Stomach (tissue), 4 donors: Measurements from ENCODE around the gene PAH.

Experiments used
- POLR2A ChIP-seq, 4 donors: fragments of 450-650 bp; IDR thresholded peaks; one replicate each; pipeline ENCODE4 v1.6.1; 2016; ENCODE audit warnings: antibody characterized with exemption in 4 of 4, control low read depth in 2 of 4, mild to moderate bottlenecking in 1 of 4, moderate library complexity in 1 of 4
- TF ChIP-seq, protein P1 (sequence below), 7 experiments: fragments of 450-650 bp in 4 of 7; fragments of 200-600 bp in 3 of 7; sonication (generic) in 3 of 7; IDR thresholded peaks; one replicate each; pipeline ENCODE4 v1.5.1; 2016 to 2019; ENCODE audit warnings: antibody characterized with exemption in 7 of 7, control low read depth in 2 of 7, mild to moderate bottlenecking in 1 of 7

DNA sequence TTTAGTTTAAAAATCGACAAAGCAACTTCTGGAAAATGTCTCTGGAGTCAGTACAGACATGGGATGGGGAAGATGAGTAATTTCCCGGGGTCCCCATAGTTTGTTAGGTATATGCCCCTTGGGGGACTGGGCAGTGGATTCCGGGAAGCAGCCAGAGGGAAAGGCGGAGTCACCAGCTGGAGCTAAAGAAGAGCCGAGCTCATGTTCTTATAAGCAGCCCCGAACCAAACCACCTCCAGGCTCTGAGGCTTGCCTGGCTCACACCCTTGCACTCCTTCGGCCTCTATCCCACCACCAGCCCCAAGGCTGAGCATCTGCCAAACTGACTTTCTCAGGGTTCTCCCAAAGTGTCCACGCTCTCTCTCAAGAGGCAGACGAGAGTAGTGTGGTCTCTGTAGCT, 117.8 kb downstream of the PAH start:
- no peak for TF ChIP-seq POLR2A (IDR thresholded peaks at IDR 0.05)
- TF ChIP-seq, protein P1, sequence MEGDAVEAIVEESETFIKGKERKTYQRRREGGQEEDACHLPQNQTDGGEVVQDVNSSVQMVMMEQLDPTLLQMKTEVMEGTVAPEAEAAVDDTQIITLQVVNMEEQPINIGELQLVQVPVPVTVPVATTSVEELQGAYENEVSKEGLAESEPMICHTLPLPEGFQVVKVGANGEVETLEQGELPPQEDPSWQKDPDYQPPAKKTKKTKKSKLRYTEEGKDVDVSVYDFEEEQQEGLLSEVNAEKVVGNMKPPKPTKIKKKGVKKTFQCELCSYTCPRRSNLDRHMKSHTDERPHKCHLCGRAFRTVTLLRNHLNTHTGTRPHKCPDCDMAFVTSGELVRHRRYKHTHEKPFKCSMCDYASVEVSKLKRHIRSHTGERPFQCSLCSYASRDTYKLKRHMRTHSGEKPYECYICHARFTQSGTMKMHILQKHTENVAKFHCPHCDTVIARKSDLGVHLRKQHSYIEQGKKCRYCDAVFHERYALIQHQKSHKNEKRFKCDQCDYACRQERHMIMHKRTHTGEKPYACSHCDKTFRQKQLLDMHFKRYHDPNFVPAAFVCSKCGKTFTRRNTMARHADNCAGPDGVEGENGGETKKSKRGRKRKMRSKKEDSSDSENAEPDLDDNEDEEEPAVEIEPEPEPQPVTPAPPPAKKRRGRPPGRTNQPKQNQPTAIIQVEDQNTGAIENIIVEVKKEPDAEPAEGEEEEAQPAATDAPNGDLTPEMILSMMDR (IDR thresholded peaks at IDR 0.05), result no peak
